RCC 7860 (cell line): ENCODE data around the gene TFRC.
A peak's percentile ranks its signal among the peaks of the same experiment; 100 is the strongest.
"Not testable (repeated sequence)": the region's sequence is repeated elsewhere in the genome, so short reads cannot be mapped to it uniquely, and the experiment has no call there.

ENCODE experiments used
- DNase-seq: peaks from one replicate; pipeline ENCODE4 v3.0.0-alpha.2; 2015; ENCODE audit warnings: low spot score
- FAIRE-seq: peaks from 2 replicates; lab custom pipeline; 2012; peaks lifted over from hg19 to GRCh38; lab: Jason Lieb, UNC

TFRC gene

DNA sequence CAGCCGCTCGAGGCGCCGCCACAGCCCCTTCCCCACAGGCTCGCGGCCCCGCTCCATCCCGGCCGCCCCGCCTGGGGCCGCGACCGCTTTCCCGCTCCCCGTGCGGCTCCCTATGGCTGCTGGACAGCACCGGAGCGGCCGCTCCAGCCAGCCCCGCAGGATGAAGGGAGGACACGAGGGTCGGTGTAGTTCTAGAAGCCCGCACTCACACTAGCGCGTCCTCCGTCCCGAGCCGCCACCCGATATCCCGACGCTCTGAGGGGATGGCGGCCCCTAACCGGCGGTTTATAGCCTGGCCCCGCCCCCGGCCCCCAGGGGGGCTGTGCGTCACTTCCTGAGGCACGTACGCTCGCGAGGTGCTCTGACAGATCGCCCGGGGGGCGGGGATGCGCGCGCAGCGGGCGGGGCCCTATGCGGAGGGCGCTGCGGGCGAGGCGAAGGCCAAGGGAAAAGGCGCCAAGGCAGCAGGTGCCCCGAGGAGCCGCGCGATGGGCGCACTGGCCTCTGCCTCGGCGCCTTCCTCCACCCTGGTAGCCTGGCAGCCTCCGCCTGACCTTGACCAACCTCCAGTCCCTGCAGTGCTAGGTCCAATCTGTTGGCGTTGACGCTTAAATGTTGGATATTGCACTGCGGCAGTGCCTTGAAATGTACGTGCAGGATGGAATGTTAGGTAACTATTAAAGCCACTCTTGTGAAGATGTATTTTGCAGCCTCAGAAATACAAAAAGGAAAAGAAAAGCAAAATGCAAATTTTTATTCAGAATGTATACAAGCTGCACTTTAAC lies at the start of gene TFRC:
TSS of gene TFRC (minus strand) at position 257 of the 785 bp plus-strand sequence. CDS start 4,991 bp downstream, outside the sequence.
- DNase-seq (peak; percentile 85), FAIRE-seq (no peak)

GRCh38 chr3:196128172-196128843 lies 46.4 kb upstream of the TFRC start:
- FAIRE-seq, result no peak
- DNase-seq, result no peak

GRCh38 chr3:196127308-196128040 lies 45.6 kb upstream of the TFRC start:
- DNase-seq (no peak), FAIRE-seq (no peak)

DNA sequence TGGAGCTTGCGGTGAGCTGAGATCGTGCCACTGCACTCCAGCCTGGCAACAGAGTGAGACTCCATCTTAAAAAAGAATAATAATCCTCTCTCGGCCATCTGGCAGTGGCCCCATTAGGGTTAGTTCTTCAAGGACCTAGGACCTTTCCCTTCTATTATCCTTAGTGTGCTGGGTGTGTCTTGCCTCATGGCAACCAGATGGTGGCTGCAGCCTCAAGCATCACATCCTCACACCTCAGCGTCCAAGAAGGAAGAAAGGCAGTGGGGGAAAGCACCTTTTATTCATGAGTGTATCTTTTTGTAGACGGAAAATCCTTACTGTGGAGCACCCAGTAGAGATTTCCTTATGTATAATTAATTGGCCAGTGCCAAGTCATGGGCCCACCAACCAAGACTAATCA lies 42.7 kb upstream of the TFRC start:
- DNase-seq (no peak), FAIRE-seq (no peak)

GRCh38 chr3:196122688-196123046 lies 40.8 kb upstream of the TFRC start:
- FAIRE-seq (no peak), DNase-seq (no peak)

DNA sequence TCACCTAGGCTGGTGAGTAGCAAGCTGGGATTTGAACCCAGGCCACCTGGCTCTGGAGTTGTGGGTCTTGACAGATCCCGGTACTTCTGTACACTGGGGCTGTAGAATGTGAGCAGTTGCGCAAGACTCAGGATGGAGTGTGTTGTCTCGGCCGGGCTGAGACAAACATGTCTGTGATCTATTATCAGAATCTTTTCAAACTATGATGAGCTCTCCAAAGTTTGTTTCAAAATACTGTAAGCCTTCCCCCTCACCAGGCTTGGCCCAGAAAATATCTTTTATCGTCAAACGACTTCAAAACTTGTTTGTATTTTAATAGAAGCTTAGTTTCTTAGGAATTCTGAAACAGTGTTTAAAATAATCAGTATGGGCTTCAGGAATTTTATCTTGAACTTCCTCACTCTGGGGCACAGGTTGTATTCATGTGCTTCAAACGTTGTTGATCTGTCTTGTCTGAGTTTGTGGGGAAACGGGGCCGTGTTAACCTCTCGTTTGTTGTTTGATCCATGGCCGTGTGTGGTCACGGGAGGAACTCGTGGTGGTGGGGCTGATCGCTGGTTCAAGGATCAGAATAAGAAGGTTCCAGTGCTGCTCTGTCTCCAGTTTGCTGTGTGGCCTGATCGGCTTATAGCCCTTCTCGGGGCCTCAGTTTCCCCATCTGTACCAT lies 40.3 kb upstream of the TFRC start:
- FAIRE-seq, result no peak
- DNase-seq, result no peak

- FAIRE-seq (no peak), DNase-seq (no peak)
Observed at GRCh38 chr3:196121066-196121465, 39.2 kb upstream of the TFRC start.

DNA sequence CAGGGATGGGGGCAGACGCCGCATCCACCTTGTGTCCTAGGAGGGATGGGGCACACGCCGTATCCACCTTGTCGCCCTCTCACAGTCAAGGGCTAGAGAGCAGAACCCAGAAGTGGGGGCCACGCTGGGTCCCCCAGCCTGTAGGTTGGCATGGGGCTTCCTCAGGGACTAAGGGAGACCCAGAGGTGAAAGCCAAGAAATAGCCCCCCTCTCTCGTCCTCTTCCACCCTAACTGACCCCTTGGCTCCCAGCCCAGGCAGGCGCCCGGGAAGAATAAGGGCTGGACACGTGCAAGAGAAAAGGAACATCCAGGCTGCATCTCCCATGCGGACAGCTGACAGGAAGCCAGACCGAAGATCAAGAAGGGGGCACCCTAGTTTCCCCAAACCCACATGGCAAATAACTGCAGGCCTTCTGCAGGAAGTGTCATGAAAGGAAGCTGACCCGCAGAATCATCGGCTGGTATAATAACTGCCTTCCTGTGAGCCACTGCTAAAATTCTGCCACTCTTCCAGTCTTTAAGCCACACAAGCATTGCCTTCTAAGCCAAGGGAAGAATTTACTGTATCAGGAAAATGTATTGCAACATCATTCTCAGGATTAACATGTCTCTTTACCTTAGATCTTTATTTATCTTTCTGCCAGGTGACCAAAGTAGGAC lies 38.5 kb upstream of the TFRC start:
- no peak for FAIRE-seq
- DNase-seq, result no peak

GRCh38 chr3:196117809-196118208 lies 35.9 kb upstream of the TFRC start:
- DNase-seq (no peak), FAIRE-seq (no peak)

GRCh38 chr3:196115678-196116083 lies 33.8 kb upstream of the TFRC start:
- FAIRE-seq (no peak), DNase-seq (no peak)

GRCh38 chr3:196111939-196112386 lies 30.1 kb upstream of the TFRC start:
- no peak for DNase-seq
- FAIRE-seq, result no peak

DNA sequence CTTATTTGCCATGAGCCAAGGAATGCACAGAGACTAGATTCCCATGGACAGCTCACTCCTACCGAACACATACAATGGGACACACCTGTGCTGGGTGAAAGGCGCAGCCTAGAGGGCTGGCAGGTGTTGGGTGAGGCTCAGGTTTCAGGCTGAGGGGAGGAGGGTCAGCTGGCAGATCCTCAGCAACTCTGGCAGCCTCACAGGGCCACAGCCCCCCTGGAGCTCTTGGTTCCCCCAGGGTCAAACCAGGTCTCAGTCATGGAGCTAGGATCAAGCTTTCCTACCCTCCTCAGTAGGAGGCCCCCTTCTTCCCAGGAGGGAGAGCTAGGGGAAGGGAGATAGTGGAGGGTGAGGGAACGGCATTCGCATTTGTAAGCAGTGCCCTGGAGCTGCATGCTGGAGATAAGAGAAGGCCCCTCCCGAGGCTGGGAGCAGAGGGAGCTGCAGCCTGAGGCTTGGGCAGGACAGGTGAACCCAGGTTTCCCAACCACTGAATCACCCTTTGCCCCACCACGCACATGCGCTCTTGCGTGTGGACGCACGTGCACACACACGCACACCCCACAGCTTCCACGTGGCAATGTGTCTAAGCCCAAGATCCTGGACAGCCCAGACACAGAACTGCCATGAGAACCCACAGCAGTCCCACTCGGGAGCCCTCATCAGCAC lies 26.3 kb upstream of the TFRC start:
- no peak for DNase-seq
- no peak for FAIRE-seq

DNA sequence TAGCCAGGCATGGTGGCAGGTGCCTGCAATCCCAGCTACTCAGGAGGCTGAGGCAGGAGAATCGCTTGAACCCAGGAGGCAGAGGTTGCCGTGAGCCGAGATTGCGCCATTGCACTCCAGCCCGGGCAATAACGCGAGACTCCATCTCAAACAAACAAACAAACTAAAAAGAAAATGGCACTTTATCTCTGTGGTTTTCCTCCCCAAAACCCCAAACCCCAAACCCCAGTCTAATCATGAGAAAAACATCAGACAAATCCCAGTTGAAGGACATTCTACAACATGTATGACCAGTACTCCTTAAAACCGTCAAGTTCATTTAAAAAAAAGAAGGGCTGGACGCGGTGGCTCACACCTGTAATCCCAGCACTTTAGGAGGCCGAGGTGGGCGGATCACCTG lies 22.8 kb upstream of the TFRC start:
- not testable (repeated sequence) for FAIRE-seq, DNase-seq

GRCh38 chr3:196098365-196098980 lies 16.6 kb upstream of the TFRC start:
- not testable (repeated sequence) for FAIRE-seq, DNase-seq

- DNase-seq (no peak), FAIRE-seq (no peak)
Observed at GRCh38 chr3:196097373-196098154, 15.7 kb upstream of the TFRC start.

DNA sequence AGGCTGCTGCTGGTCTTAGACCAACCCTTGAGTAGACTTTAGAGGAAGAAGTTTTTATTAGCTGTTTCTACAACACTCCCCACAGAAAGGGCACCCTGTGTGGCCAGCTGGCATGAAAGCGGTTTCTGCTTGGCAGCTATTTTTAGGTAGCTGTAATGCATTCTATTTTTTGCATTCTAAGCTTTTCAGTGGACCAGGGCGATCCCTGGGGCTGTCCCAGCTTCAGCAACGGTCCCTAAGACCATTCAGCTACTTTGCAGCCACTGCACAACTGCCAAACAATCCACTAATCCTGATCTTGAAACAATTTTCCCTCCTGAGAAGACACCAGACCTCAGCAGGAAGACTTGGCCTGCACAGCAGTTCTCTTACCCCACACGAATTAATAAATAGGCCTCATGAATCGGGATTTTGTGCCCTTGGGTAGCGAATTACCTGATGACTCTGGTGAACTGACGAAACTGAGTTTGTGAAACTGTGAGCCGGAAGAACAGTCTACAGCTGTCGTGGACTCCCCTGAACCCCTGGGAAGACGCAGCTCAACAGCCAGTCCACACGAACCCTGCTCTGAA lies 14.6 kb upstream of the TFRC start:
- no peak for FAIRE-seq
- no peak for DNase-seq

GRCh38 chr3:196093317-196094111 lies 11.6 kb upstream of the TFRC start:
- DNase-seq (no peak), FAIRE-seq (no peak)

GRCh38 chr3:196087906-196088305 lies 6.0 kb upstream of the TFRC start:
- no peak for DNase-seq
- no peak for FAIRE-seq
